ENCODE results near the gene GOLGA7B.
"Not testable (repeated sequence)": the region's sequence is repeated elsewhere in the genome, so short reads cannot be mapped to it uniquely, and the experiment has no call there.

GOLGA7B gene

DNA sequence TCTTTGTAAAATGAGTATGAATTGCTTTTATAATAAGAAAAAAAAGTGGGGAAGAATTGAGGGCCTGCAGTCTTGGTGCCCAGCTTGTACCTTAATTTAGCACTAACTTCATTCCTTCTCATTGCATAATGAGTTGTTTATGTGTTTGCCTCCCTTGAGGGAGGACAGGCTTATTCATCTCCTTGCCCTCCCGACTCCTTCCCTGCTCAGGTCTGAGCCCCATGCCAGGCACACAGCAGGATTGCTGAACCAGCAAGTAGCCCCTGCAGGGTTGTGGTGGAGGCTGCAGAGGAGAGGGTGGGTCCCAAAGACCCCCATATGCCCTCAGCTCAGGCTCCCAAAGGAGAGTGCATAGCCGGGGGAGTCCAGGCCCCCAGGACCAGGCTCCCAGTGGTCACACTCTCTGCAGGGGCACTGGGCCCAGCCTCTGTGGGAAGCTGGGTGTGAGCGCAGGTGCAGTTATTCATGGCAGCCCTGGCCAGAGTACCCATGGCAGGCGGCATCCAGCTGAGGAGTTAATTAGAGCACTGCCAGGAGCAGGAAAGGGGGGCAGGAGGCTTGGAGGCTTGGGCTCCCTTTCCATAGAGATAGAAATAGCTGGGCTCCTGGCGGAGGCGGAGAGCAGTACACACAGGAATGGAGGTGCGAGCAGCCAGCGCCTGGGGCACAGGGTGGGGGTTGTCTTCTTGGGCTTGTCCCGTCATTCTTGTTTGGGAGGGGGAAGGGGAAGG is 28.2 kb upstream of the GOLGA7B start:
- ATAC-seq (replicated peaks) (no peak), DNase-seq (no peak)
- Mint-ChIP-seq H3K36me3 (ENCODE audit: insufficient read depth) (peaks cover 3% of the 10 kb centered on the region), H3K27ac (no peak overlapping the region), H3K27me3 (peaks cover 9 to 26% of the 10 kb centered on the region in 2 donors), H3K4me3 (no peak overlapping the region), H3K4me1 (ENCODE audit: low read depth in 2 of 2) (peaks cover 0 to 11% of the 10 kb centered on the region in 2 donors), H3K9me3 (no peaks in the 10 kb centered on the region)

DNA sequence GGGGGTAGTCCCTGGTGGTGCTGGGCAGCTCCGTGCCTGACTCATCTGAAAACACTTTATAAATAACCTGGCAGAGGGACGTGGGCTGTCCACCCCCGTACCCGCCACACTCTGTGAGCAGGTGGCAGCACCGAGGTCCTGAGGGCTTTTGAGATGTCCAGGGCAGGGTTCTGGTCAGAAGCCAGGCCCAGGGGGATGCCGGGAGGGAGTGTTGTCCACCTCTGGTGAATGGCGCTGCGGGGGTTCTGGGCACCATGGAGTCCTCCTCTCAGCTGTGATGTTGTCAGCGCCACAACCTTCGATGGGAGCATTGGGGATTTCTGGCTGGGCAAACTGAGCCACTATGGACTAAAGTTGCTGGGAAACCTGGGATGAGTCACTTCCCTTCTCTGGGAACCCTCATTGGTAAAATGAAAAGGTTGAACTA is 27.4 kb upstream of the GOLGA7B start:
- DNase-seq (no peak), ATAC-seq (replicated peaks) (no peak)
- Mint-ChIP-seq H3K4me3 (no peak overlapping the region), H3K27ac (no peak overlapping the region), H3K36me3 (ENCODE audit: insufficient read depth) (peaks cover 3% of the 10 kb centered on the region), H3K9me3 (no peaks in the 10 kb centered on the region), H3K4me1 (ENCODE audit: low read depth in 2 of 2) (peaks cover 0 to 15% of the 10 kb centered on the region in 2 donors), H3K27me3 (peaks cover 9 to 25% of the 10 kb centered on the region in 2 donors)

DNA sequence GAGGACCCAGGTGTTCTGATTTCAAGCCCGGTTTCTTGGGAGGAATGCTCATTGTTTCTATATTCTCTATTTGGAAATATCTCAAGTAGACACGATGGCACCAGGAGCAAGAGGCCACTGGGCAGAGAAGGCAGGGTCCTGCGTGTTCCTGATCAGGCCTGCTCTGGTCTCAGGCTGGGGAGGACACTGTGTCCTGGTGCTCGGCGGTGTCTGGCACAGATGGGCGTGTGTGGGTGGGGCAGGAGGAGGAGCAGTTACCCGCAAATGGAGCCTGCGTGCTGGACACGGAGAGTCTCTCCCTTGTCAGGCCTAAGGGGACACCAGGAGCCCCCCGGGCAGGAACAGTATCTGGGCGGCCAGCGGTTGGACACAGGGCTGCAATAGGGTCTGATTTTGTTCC is 25.9 kb upstream of the GOLGA7B start:
- ATAC-seq (replicated peaks) (no peak), DNase-seq (no peak)
- H3K4me1 Mint-ChIP-seq (ENCODE audit: low read depth in 2 of 2): peaks cover 5 to 24% of the 10 kb centered on the region in 2 donors
- H3K27ac Mint-ChIP-seq: no peak overlapping the region
- no peaks in the 10 kb centered on the region for H3K9me3 Mint-ChIP-seq
- H3K4me3 Mint-ChIP-seq: no peak overlapping the region
- peaks cover 0 to 12% of the 10 kb centered on the region in 2 donors for H3K27me3 Mint-ChIP-seq
- peaks cover 3% of the 10 kb centered on the region for H3K36me3 Mint-ChIP-seq (ENCODE audit: insufficient read depth)

DNA sequence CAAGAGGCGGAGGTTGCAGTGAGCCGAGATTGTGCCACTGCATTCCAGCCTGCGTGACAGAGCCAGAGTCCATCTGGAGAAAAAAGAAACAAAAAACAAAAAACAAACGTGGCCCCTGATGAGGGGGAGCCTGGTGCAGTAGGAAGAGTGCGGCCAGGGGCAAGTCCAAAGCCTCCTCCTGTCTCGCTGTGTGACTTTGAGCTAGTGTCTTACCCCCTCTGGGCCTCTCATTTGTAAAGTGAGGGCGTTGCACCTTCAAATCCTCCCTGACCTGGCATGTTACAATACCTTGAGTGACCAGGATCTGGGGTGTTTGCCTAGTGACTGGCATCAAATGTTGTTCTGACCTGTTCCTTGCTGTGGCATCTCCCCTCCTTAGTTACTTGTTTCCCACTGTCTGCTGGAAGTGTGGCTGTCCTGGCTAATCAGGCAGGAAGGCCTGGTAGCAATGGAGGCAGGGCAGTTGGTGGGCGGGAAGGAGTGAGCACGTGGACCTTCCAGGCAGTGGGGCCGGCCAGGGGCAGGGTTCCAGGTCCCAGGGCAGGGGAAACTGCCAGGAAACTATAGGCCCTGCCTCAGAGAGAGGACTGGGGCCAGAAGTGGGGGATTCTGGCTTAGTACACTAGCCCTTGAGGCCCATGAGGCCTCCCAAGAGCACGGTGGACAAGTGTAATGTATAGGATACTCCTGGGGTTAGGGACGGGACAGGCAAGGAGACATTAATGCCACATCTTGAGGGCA is 24.5 kb upstream of the GOLGA7B start:
- no peak overlapping the region for H3K4me3 Mint-ChIP-seq
- no peak for ATAC-seq (replicated peaks)
- H3K4me1 Mint-ChIP-seq (ENCODE audit: low read depth in 2 of 2): peaks cover 14 to 33% of the 10 kb centered on the region in 2 donors
- peaks cover 3% of the 10 kb centered on the region for H3K36me3 Mint-ChIP-seq (ENCODE audit: insufficient read depth)
- no peak for DNase-seq
- H3K27ac Mint-ChIP-seq: peak overlapping the region in 1 of 2 donors; percentile 58
- H3K9me3 Mint-ChIP-seq: no peaks in the 10 kb centered on the region
- peaks cover 0 to 12% of the 10 kb centered on the region in 2 donors for H3K27me3 Mint-ChIP-seq

DNA sequence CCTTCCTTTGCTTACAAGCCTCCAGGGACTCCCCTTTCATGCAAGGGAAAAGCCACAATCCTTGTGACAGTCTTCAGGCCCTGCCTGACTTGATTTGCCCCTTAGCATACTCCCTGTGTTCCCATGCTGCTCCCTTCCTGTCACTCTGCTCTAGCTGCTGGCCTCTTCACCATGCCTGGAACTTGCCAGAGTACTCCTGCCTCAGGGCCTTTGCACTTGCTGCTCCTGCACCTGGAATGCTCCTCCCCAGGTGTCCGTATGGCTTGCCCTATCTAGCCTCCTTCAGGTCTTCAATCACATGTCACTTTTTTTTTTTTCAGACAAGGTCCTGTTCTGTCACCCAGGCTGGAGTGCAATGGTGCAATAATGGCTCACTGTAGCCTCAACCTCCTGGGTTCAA is 22.8 kb upstream of the GOLGA7B start:
- no peak for DNase-seq

DNA sequence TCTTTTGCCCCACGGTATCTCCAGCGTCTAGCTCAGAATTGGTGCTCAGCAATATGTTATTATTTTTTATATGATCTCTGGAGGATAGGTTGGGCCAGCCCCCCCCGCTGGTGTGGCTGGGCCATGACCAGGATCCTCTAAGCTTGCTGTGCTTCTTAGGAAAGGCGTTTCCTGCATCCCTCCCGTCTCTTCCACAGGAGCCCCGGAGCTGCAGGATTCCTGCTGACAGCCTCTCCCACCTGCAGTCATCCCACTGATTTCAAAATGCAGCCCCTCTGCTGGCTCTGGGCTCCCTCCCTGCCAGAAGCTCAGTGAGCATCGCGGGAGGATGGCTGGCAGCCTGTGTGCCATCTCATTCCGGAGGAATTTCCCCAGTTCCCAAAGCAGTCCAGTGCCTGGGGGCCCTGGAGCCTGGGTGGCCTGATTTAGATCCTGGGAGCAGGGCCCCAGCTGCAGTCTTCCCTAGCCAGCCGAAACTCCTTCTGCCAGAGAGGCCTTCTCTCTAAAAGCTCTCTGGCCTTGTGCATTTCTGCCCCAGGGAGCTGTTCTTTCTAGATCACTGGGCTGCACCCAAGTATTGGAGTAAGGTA is 21.8 kb upstream of the GOLGA7B start:
- Mint-ChIP-seq H3K27ac (peak overlapping the region in 1 of 2 donors; percentile 93), H3K4me3 (no peak overlapping the region)

More for the DNA sequence above, 22.8 kb upstream of the GOLGA7B start:
- H3K4me1 Mint-ChIP-seq (ENCODE audit: low read depth in 2 of 2): peaks cover 14 to 35% of the 10 kb centered on the region in 2 donors
- H3K9me3 Mint-ChIP-seq: no peaks in the 10 kb centered on the region
- H3K27me3 Mint-ChIP-seq: peaks cover 0 to 12% of the 10 kb centered on the region in 2 donors
- no peak overlapping the region for H3K4me3 Mint-ChIP-seq
- peak overlapping the region in 1 of 2 donors; percentile 71 for H3K27ac Mint-ChIP-seq
- H3K36me3 Mint-ChIP-seq (ENCODE audit: insufficient read depth): peaks cover 3% of the 10 kb centered on the region
- ATAC-seq (replicated peaks): no peak

DNA sequence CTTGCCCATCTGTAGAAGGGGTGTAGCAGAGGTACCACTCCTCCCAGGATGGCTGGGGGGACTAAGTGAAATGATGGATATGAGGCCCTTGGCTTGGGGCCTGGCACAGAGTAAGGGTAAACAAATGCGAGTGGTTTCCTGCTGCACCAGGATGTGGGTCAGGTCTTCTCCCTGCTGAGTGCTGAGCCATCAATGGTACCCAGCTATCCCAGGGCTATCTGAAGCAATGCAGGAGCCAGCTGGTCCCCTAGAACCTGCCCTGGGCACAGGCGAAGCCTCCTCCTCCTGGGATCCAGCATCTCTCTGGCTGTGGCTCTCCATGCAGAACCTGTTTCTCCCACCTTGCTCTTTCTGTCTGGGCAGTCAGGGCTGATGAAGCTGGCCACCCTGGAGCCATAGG is 20.9 kb upstream of the GOLGA7B start:
- no peaks in the 10 kb centered on the region for H3K9me3 Mint-ChIP-seq
- DNase-seq: no peak
- peak; percentile 70 for ATAC-seq (replicated peaks)
- H3K36me3 Mint-ChIP-seq (ENCODE audit: insufficient read depth): peaks cover 1% of the 10 kb centered on the region
- peak overlapping the region; percentile 90 to 93 for H3K27ac Mint-ChIP-seq
- peaks cover 0 to 7% of the 10 kb centered on the region in 2 donors for H3K27me3 Mint-ChIP-seq
- H3K4me1 Mint-ChIP-seq (ENCODE audit: low read depth in 2 of 2): peaks cover 14 to 34% of the 10 kb centered on the region in 2 donors
- peak overlapping the region in 1 of 2 donors; percentile 44 for H3K4me3 Mint-ChIP-seq

More for the DNA sequence above, 21.8 kb upstream of the GOLGA7B start:
- DNase-seq: no peak
- peaks cover 14 to 35% of the 10 kb centered on the region in 2 donors for H3K4me1 Mint-ChIP-seq (ENCODE audit: low read depth in 2 of 2)
- H3K36me3 Mint-ChIP-seq (ENCODE audit: insufficient read depth): peaks cover 3% of the 10 kb centered on the region
- no peak for ATAC-seq (replicated peaks)
- no peaks in the 10 kb centered on the region for H3K9me3 Mint-ChIP-seq
- H3K27me3 Mint-ChIP-seq: peaks cover 0 to 12% of the 10 kb centered on the region in 2 donors

DNA sequence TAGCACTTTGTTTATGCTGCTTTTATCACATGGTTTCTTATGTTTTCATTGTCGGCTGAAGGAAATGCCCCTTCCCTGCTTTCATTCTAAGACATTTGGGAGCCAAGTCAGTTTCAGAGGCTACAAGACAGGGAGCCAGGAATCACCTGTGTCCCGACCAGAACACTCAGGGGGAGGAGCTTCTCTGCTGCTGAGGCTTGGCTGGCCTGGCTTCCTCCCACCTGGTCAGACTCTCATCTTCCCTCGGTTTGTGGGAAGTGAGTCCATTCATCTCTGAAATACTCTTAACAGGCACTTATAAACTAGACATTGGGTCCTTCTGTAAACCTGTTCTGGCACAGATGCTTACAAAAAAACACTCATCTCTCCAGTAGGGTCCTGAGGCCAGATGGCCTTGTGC is 19.6 kb upstream of the GOLGA7B start:
- no peak overlapping the region for H3K4me3 Mint-ChIP-seq
- H3K9me3 Mint-ChIP-seq: no peaks in the 10 kb centered on the region
- DNase-seq: no peak
- peaks cover 14 to 31% of the 10 kb centered on the region in 2 donors for H3K4me1 Mint-ChIP-seq (ENCODE audit: low read depth in 2 of 2)
- no peaks in the 10 kb centered on the region for H3K36me3 Mint-ChIP-seq (ENCODE audit: insufficient read depth)
- no peaks in the 10 kb centered on the region for H3K27me3 Mint-ChIP-seq
- H3K27ac Mint-ChIP-seq: no peak overlapping the region
- ATAC-seq (replicated peaks): no peak

DNA sequence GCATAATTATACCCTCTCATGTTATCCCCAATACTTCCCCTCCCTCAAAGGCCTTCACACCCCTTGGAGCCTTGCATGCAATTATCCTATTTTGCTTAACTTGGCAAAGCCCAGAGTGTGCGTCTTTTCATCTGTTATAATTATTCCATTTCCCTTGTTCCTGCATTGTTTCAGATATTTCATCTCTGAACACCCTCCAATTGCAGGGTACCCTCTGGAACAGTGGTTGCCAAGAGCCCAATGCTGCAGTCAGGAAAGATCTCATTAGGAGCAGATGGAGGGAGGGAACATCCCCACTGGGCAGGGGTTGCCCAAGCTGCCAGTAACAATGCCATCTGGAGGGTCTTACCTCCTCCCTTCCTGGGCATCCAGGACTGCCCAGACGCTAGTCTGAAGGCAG is 18.4 kb upstream of the GOLGA7B start:
- Mint-ChIP-seq H3K27ac (no peak overlapping the region), H3K4me1 (ENCODE audit: low read depth in 2 of 2) (peaks cover 14 to 26% of the 10 kb centered on the region in 2 donors), H3K4me3 (no peak overlapping the region), H3K9me3 (peaks cover 0 to under 1% of the 10 kb centered on the region in 2 donors), H3K27me3 (no peaks in the 10 kb centered on the region), H3K36me3 (ENCODE audit: insufficient read depth) (no peaks in the 10 kb centered on the region)
- ATAC-seq (replicated peaks) (no peak), DNase-seq (no peak)

DNA sequence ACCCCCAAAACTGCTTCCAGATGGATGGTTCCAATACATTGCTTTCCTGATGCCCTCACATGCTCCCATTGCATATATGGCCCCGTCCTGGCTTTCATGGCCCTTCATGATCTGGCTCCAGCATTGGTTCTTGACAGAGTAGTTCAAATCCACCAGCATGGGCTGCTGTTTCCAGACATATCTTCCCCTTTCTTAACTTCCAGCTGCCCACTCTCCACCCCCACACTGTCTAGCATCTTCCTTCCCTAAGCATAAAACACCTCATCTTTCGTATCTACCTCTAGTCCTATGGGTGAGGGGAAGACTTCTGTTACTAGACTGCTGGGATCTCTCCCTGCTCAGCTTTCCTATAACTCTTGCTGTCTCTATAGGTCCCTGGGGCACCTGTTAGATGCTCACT is 13.2 kb upstream of the GOLGA7B start:
- Mint-ChIP-seq H3K9me3 (peaks cover 0 to 5% of the 10 kb centered on the region in 2 donors), H3K36me3 (ENCODE audit: insufficient read depth) (no peaks in the 10 kb centered on the region), H3K27ac (no peak overlapping the region), H3K27me3 (no peaks in the 10 kb centered on the region), H3K4me3 (no peak overlapping the region), H3K4me1 (ENCODE audit: low read depth in 2 of 2) (peaks cover 2 to 12% of the 10 kb centered on the region in 2 donors)
- ATAC-seq (replicated peaks) (no peak), DNase-seq (no peak)

DNA sequence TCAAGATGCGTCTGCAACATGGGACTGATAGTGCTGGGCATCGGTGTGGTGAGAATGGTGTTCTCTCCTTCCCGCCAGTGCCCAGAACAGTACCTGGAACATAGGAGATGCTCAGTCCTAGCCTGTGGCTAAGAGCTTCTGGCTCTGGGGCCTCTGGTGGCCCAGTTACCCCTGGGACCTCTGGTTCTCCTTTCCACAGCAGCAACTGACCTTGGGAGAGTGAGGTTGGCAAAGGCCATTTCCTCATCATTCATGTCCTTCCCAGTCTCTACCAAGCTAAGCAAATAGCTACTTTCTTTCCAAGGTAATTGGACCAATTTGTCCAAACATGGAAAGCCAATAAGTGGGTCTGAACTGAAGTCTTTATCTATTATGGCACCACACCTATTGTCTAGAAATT is 11.6 kb upstream of the GOLGA7B start:
- no peak for DNase-seq
- H3K4me3 Mint-ChIP-seq: no peak overlapping the region

DNA sequence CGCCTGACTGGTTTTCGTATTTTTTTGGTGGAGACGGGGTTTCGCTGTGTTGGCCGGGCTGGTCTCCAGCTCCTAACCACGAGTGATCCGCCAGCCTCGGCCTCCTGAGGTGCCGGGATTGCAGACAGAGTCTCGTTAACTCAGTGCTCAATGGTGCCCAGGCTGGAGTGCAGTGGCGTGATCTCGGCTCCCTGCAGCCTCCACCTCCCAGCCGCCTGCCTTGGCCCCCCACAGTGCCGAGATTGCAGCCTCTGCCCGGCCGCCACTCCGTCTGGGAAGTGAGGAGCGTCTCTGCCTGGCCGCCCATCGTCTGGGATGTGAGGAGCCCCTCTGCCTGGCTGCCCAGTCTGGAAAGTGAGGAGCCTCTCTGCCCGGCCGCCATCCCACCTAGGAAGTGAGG is 8.5 kb upstream of the GOLGA7B start:
- not testable (repeated sequence) for H3K27me3 Mint-ChIP-seq; H3K4me3 Mint-ChIP-seq; ATAC-seq (replicated peaks); H3K36me3 Mint-ChIP-seq (ENCODE audit: insufficient read depth); H3K27ac Mint-ChIP-seq; H3K9me3 Mint-ChIP-seq; DNase-seq
- peaks cover 7 to 12% of the 10 kb centered on the region in 2 donors for H3K4me1 Mint-ChIP-seq (ENCODE audit: low read depth in 2 of 2)

More for the DNA sequence above, 11.6 kb upstream of the GOLGA7B start:
- ATAC-seq (replicated peaks): no peak
- H3K4me1 Mint-ChIP-seq (ENCODE audit: low read depth in 2 of 2): peaks cover 3 to 12% of the 10 kb centered on the region in 2 donors
- no peaks in the 10 kb centered on the region for H3K27me3 Mint-ChIP-seq
- H3K9me3 Mint-ChIP-seq: peaks cover 0 to 5% of the 10 kb centered on the region in 2 donors
- no peaks in the 10 kb centered on the region for H3K36me3 Mint-ChIP-seq (ENCODE audit: insufficient read depth)
- H3K27ac Mint-ChIP-seq: no peak overlapping the region

DNA sequence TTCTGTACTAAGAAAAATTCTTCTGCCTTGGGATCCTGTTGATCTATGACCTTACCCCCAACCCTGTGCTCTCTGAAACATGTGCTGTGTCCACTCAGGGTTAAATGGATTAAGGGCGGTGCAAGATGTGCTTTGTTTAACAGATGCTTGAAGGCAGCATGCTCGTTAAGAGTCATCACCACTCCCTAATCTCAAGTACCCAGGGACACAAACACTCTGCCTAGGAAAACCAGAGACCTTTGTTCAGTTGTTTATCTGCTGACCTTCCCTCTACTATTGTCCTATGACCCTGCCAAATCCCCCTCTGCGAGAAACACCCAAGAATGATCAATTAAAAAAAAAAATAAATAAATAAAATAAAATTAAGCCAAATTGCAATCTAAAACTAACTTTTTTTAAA is 7.5 kb upstream of the GOLGA7B start:
- not testable (repeated sequence) for H3K4me1 Mint-ChIP-seq (ENCODE audit: low read depth in 2 of 2); H3K27me3 Mint-ChIP-seq; DNase-seq; H3K27ac Mint-ChIP-seq; ATAC-seq (replicated peaks); H3K4me3 Mint-ChIP-seq; H3K36me3 Mint-ChIP-seq (ENCODE audit: insufficient read depth); H3K9me3 Mint-ChIP-seq

Measured in effector memory CD8-positive, alpha-beta T cell (primary cell).